ENCODE measurements around the gene ABCC2.

Gene ABCC2

GRCh38 chr10:99758211-99758891 lies 24.1 kb upstream of the ABCC2 start:
- Histone ChIP-seq H3K9me3 (no peaks in the 10 kb centered on the region), H3K4me3 (no peak overlapping the region), H3K27me3 (ENCODE audit: low read depth) (no peaks in the 10 kb centered on the region), H3K36me3 (replicated peaks) (peaks cover 26% of the 10 kb centered on the region), H3K4me1 (peaks cover 11% of the 10 kb centered on the region; the same call in 1 of the 2 replicates)
- in situ Hi-C loops (cut with MboI; ENCODE audit: low sequenced_read_pairs), result no loop called here
- peak in 1 of 2 experiments; percentile 31 for DNase-seq (ENCODE audit: low spot score in 2 of 2)

- Histone ChIP-seq H3K9me3 (no peaks in the 10 kb centered on the region), H3K4me3 (no peak overlapping the region), H3K27me3 (ENCODE audit: low read depth) (no peaks in the 10 kb centered on the region), H3K36me3 (replicated peaks) (peaks cover 18% of the 10 kb centered on the region), H3K4me1 (peaks cover 11% of the 10 kb centered on the region; the same call in 1 of the 2 replicates)
- no peak for DNase-seq (ENCODE audit: low spot score in 2 of 2)
- in situ Hi-C loops (cut with MboI; ENCODE audit: low sequenced_read_pairs), result no loop called here
These were observed 22.1 kb upstream of the ABCC2 start for GRCh38 chr10:99760321-99760720.

- Histone ChIP-seq H3K4me3 (no peak overlapping the region), H3K9me3 (no peaks in the 10 kb centered on the region), H3K4me1 (peaks cover 11% of the 10 kb centered on the region; the same call in 1 of the 2 replicates), H3K27me3 (ENCODE audit: low read depth) (no peaks in the 10 kb centered on the region), H3K36me3 (replicated peaks) (peaks cover 8% of the 10 kb centered on the region)
- in situ Hi-C loops (cut with MboI; ENCODE audit: low sequenced_read_pairs), result no loop called here
- no peak for DNase-seq (ENCODE audit: low spot score in 2 of 2)
These were observed 21.1 kb upstream of the ABCC2 start for GRCh38 chr10:99761365-99761764.

GRCh38 chr10:99765672-99766301 lies 16.7 kb upstream of the ABCC2 start:
- H3K4me3 ChIP-seq, result no peak overlapping the region
- H3K36me3 ChIP-seq (replicated peaks), result no peaks in the 10 kb centered on the region
- in situ Hi-C loops (cut with MboI; ENCODE audit: low sequenced_read_pairs), result no loop called here

GRCh38 chr10:99766302-99766681 lies 16.1 kb upstream of the ABCC2 start:
- H3K4me1 ChIP-seq, result no peaks in the 10 kb centered on the region
- no peaks in the 10 kb centered on the region for H3K9me3 ChIP-seq
- H3K27me3 ChIP-seq (ENCODE audit: low read depth), result no peaks in the 10 kb centered on the region
- H3K36me3 ChIP-seq (replicated peaks), result no peaks in the 10 kb centered on the region
- H3K4me3 ChIP-seq, result no peak overlapping the region
- in situ Hi-C loops (cut with MboI; ENCODE audit: low sequenced_read_pairs), result no loop called here
- DNase-seq (ENCODE audit: low spot score in 2 of 2), result no peak

More at GRCh38 chr10:99765672-99766301, 16.7 kb upstream of the ABCC2 start:
- H3K9me3 ChIP-seq, result no peaks in the 10 kb centered on the region
- no peaks in the 10 kb centered on the region for H3K27me3 ChIP-seq (ENCODE audit: low read depth)
- H3K4me1 ChIP-seq, result no peaks in the 10 kb centered on the region
- no peak for DNase-seq (ENCODE audit: low spot score in 2 of 2)

- no peak for DNase-seq (ENCODE audit: low spot score in 2 of 2)
- Histone ChIP-seq H3K4me3 (no peak overlapping the region), H3K4me1 (no peaks in the 10 kb centered on the region), H3K36me3 (replicated peaks) (no peaks in the 10 kb centered on the region), H3K27me3 (ENCODE audit: low read depth) (no peaks in the 10 kb centered on the region), H3K9me3 (no peaks in the 10 kb centered on the region)
- in situ Hi-C loops (cut with MboI; ENCODE audit: low sequenced_read_pairs), result no loop called here
These were observed 14.5 kb upstream of the ABCC2 start for GRCh38 chr10:99767901-99768300.

GRCh38 chr10:99768556-99768955 lies 13.9 kb upstream of the ABCC2 start:
- in situ Hi-C loops (cut with MboI; ENCODE audit: low sequenced_read_pairs), result no loop called here
- Histone ChIP-seq H3K4me1 (no peaks in the 10 kb centered on the region), H3K27me3 (ENCODE audit: low read depth) (no peaks in the 10 kb centered on the region), H3K4me3 (no peak overlapping the region), H3K36me3 (replicated peaks) (no peaks in the 10 kb centered on the region), H3K9me3 (no peaks in the 10 kb centered on the region)
- DNase-seq (ENCODE audit: low spot score in 2 of 2), result no peak

- Histone ChIP-seq H3K4me3 (no peak overlapping the region), H3K36me3 (replicated peaks) (no peaks in the 10 kb centered on the region), H3K27me3 (ENCODE audit: low read depth) (no peaks in the 10 kb centered on the region), H3K9me3 (no peaks in the 10 kb centered on the region), H3K4me1 (no peaks in the 10 kb centered on the region)
- in situ Hi-C loops (cut with MboI; ENCODE audit: low sequenced_read_pairs), result no loop called here
- DNase-seq (ENCODE audit: low spot score in 2 of 2), result no peak
These were observed 12.7 kb upstream of the ABCC2 start for GRCh38 chr10:99769706-99770105.

- no peaks in the 10 kb centered on the region for H3K27me3 ChIP-seq (ENCODE audit: low read depth)
- in situ Hi-C loops (cut with MboI; ENCODE audit: low sequenced_read_pairs), result no loop called here
- H3K4me3 ChIP-seq, result no peak overlapping the region
- H3K9me3 ChIP-seq, result no peaks in the 10 kb centered on the region
- DNase-seq (ENCODE audit: low spot score in 2 of 2), result no peak
- no peaks in the 10 kb centered on the region for H3K36me3 ChIP-seq (replicated peaks)
- no peaks in the 10 kb centered on the region for H3K4me1 ChIP-seq
These were observed 11.9 kb upstream of the ABCC2 start for GRCh38 chr10:99770408-99771045.

- DNase-seq (ENCODE audit: low spot score in 2 of 2), result no peak
- Histone ChIP-seq H3K9me3 (no peaks in the 10 kb centered on the region), H3K4me3 (no peak overlapping the region), H3K36me3 (replicated peaks) (no peaks in the 10 kb centered on the region), H3K4me1 (peaks cover 12% of the 10 kb centered on the region), H3K27me3 (ENCODE audit: low read depth) (no peaks in the 10 kb centered on the region)
- in situ Hi-C loops (cut with MboI; ENCODE audit: low sequenced_read_pairs), result no loop called here
These were observed 6.6 kb upstream of the ABCC2 start for GRCh38 chr10:99775850-99776249.

- H3K27me3 ChIP-seq (ENCODE audit: low read depth), result no peaks in the 10 kb centered on the region
- H3K4me1 ChIP-seq, result peaks cover 12% of the 10 kb centered on the region
- no peaks in the 10 kb centered on the region for H3K9me3 ChIP-seq
- no peaks in the 10 kb centered on the region for H3K36me3 ChIP-seq (replicated peaks)
- in situ Hi-C loops (cut with MboI; ENCODE audit: low sequenced_read_pairs), result no loop called here
- no peak for DNase-seq (ENCODE audit: low spot score in 2 of 2)
- no peak overlapping the region for H3K4me3 ChIP-seq
These were observed 4.3 kb upstream of the ABCC2 start for GRCh38 chr10:99777918-99778714.

- H3K9me3 ChIP-seq, result no peaks in the 10 kb centered on the region
- H3K4me1 ChIP-seq, result peaks cover 12% of the 10 kb centered on the region
- no peak overlapping the region for H3K4me3 ChIP-seq
- DNase-seq (ENCODE audit: low spot score in 2 of 2), result no peak
- H3K27me3 ChIP-seq (ENCODE audit: low read depth), result no peaks in the 10 kb centered on the region
- in situ Hi-C loops (cut with MboI; ENCODE audit: low sequenced_read_pairs), result no loop called here
- no peaks in the 10 kb centered on the region for H3K36me3 ChIP-seq (replicated peaks)
These were observed 3.1 kb upstream of the ABCC2 start for GRCh38 chr10:99779335-99779734.

- Histone ChIP-seq H3K27me3 (ENCODE audit: low read depth) (no peaks in the 10 kb centered on the region), H3K4me3 (no peak overlapping the region), H3K4me1 (peaks cover 7% of the 10 kb centered on the region), H3K9me3 (no peaks in the 10 kb centered on the region), H3K36me3 (replicated peaks) (no peaks in the 10 kb centered on the region)
- in situ Hi-C loops (cut with MboI; ENCODE audit: low sequenced_read_pairs), result no loop called here
- no peak for DNase-seq (ENCODE audit: low spot score in 2 of 2)
These were observed 558 bp upstream of the ABCC2 start for GRCh38 chr10:99781734-99782429.

Data from HAP-1 (cell line).